ENCODE data around the gene KHDC3L.

Gene KHDC3L

DNA sequence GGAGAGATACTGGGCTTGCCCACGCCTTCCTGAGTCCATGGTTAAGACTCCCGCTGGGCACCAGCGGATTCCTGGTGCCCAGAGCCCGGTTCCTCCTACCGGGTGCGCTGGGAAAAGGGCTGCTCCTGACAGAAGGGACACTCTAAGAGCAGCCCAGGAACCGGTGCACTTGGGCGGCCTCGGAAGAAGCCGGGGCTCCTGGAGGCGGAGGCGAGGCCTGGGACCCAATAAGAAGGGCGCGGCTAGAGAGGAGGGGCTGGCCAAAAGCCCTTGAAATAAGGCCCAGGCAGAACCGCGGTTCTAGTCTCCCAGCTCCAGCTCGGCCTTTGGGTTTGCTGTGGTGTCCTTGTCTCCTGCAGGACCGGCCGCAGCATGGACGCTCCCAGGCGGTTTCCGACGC, at the start of gene KHDC3L:
Gene KHDC3L (plus strand): TSS at position 301 of the 400 bp plus-strand sequence. CDS start 72 bp downstream, at position 373.
- no peak for DNase-seq

DNA sequence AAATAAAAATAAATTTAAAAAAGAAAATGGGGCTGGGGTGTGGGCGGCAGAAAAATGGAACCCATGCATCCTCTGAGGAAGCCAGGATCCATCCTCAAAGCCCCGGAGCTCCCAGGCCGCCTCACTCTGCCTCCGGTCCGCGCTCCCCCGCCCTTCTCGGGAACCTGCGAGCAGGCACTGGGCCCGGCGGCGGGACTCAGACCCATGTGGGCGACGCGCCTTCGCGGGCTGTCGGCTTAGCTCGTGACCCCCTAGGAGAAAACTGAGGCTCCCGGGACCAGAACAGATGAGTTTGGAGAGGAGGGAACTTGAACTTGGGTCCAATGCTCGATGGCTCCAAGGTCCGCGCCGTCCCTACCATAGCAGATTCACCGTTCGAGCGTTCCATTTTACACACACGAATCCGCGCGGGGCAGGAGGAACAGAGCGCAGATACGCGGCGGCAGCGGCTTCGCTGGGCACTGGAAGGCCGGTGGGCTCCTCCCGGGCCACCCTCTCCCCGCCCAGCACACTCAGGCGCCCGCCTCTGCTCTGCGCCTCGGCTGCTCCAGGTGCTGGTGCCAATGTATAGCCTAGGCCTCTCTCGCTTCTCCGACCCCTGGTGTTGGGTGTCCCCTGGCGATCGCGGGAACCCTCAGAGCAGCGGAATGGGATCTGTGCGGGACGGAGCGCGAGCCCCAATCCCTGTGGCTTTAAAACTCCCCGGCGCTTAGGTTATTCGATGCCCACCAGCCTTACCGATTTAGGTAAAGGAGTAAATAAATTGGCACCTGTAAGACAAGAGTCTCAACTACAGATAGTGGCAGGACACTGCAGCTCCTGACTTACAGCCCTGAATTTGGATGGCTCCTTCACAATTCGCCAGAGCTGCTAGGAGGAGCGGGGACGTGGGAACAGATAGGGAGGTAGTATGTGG, 47.6 kb upstream of the KHDC3L start:
- DNase-seq = no peak

- no peak for DNase-seq
Observed at GRCh38 chr6:73323323-73323722, 39.1 kb upstream of the KHDC3L start.

GRCh38 chr6:73325656-73326055, 36.8 kb upstream of the KHDC3L start:
- no peak for DNase-seq

DNA sequence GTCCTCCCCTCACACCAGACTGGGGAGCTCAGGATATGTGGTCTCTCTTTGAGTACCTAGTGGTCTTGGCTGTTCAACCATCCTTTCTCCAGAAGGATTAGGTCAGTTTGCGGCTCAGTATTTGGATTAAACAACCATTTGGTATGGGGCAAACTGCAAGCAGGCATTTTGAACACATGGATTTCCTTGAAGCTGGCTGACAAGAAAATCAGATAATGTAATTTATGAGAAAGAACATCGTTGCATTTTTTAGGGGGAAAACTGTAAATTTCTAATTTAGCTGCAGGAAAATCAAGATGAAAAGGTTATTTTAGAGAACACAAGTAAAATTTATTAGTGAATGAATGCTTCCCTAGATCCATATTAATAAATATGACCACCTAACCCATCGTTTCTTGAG, 33.7 kb upstream of the KHDC3L start:
- no peak for DNase-seq

GRCh38 chr6:73329201-73329600, 33.3 kb upstream of the KHDC3L start:
- DNase-seq = no peak

GRCh38 chr6:73339340-73339739, 23.1 kb upstream of the KHDC3L start:
- DNase-seq = no peak

- no peak for DNase-seq
Observed at GRCh38 chr6:73340048-73340447, 22.4 kb upstream of the KHDC3L start.

- no peak for DNase-seq
Observed at GRCh38 chr6:73341335-73341734, 21.1 kb upstream of the KHDC3L start.

GRCh38 chr6:73342174-73342573, 20.3 kb upstream of the KHDC3L start:
- DNase-seq = no peak

- DNase-seq = no peak
Observed at GRCh38 chr6:73343164-73343563, 19.3 kb upstream of the KHDC3L start.

DNA sequence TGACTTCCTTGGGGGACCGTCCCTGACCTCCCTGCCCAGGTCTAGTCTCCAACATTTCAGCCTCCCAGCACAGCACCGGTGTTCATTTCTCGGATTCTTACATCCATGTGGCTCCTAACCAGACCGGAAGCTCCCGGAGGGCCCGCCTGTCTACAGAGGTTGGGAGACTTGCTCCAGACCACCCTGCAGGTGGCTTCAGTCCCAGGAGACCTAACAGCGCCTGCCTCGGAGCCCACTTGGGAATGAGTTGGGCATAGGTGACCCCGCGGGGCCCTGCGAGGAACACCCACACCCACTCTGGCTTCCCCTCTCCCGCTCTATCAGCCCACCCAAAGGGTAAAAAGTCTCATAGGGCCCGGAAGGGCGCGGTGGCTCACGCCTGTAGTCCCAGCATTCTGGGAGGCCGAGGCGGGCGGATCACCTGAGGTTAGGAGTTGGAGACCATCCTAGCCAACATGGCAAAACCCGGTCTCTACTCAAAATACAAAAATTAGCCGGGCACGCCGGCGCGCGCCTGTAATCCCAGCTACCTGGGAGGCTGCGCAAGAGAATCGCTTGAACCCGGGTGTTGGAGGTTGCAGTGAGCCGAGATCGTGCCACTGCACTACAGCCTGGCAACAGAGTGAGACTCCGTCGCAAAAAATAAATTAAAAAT, 13.8 kb upstream of the KHDC3L start:
- DNase-seq = no peak

GRCh38 chr6:73349311-73349710, 13.1 kb upstream of the KHDC3L start:
- no peak for DNase-seq

GRCh38 chr6:73353636-73354593, 8.5 kb upstream of the KHDC3L start, which contains the start of gene DPPA5:
Gene DPPA5, minus strand, starts transcription at chr6:73354276. Its CDS starts 51 bp downstream, at chr6:73354225.
- no peak for DNase-seq

DNA sequence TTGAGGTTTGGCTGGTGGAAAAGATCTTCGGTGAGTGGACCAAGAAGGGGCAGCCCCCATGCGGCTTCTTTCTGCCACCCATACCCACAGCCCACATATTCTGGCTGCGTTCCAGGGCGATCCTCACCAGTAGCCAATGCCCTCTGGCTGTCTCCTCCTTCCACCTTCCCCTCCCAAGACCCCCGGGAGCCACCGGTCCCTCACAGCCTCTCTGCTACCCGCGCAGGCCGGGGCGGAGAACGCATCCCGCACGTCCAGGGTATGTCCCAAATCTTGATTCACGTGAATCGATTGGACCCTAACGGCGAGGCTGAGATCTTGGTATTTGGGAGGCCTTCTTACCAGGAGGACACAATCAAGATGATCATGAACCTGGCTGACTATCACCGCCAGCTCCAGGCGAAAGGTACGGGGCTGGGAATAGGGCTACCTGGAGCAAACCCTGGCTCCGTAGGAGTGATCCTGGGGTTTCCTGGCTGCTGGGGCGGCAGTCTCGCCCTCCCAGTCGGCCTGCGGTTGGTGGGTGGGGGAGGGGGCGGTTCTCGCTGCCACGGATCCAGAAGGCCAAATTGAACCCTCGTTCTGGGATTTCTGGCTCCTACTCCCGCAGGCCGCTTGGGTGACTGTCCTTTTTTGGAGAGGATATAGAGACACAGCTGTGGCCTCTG, 545 bp downstream of the KHDC3L start:
- DNase-seq = no peak

DNA sequence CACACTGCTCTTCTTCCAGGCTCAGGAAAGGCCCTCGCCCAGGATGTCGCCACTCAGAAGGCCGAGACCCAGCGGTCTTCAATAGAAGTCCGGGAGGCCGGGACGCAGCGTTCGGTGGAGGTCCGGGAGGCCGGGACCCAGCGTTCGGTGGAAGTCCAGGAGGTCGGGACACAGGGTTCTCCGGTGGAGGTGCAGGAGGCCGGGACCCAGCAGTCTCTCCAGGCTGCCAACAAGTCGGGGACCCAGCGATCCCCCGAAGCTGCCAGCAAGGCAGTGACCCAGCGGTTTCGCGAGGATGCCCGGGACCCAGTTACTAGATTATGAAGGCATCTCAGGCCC, 1.0 kb downstream of the KHDC3L start:
- no peak for DNase-seq

GRCh38 chr6:73364121-73364520, 1.7 kb downstream of the KHDC3L start:
- no peak for DNase-seq

GRCh38 chr6:73364549-73364948, 2.1 kb downstream of the KHDC3L start:
- DNase-seq = no peak

DNA sequence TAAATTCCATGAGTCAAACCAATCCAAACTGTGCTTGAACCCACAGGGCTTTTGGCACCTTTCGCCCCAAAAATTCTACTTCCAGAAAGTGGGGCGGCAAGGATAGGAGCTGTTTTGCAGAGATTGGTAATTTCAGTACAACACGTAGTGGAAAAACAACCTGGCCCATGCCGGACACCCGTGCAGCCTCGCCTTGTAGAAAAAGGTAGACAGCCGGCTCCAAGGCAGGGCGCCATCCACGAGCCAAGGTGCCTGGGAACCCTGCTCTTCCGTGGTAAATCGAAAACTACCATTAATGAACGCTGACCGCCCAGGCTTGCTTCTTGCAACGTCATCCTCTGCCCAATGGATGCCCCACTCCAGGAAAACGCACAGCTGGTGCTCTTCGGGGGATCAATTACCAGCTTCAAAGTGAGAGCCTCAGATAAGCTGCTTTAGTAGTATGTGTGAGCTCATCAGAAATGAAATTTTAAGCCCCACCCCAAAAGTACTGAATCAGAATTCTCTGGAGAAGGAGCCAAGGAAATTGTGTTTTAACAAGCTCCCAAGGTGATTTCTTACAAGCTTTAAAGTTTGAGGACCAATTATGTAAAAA, 5.4 kb downstream of the KHDC3L start:
- DNase-seq = no peak

DNA sequence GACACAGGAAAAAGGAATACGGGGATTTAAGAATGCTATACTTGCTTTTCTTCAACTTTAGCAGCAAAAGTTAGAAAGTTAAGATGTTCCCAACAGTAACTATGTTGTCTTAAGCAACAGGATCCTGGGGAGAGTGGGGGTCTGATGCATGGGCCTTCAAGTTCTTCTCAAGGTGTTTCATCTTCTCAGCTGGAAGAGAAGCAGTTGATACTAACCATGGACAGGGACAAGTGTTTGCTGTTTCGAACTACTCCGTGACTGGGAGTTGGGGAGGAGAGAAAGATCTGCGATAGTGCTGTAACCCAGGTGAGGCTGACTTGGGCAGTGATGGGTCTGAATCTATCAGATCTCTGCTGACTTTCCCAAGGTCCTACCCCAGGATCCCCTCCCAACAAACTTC, 6.2 kb downstream of the KHDC3L start:
- no peak for DNase-seq

- DNase-seq = no peak
Observed at GRCh38 chr6:73369157-73369556, 6.7 kb downstream of the KHDC3L start.

DNA sequence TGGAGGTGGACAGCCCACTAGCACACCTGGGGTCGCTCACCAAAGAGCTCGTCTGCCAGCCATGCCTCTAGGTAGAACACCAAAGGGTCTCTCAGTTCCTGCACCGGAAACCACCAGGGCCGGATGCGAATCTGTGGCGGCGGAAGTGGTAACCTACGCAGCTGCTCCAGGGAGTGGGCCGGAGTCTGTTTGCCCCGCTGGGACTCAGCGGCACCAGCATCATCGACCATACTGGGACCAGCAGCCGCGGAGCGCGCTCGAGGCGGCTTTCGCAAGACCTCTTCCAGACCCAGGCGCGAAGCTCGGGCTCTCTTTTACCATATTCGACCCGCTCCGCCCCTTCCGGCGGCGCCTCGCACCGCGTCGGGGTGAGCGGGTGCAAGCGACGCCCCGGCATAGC, 7.1 kb downstream of the KHDC3L start, which contains the start of gene OOEP:
Gene OOEP (minus strand): TSS at position 335 of the 400 bp plus-strand sequence. CDS start 105 bp downstream, at position 230.
- DNase-seq = no peak

Data from MV-4-11 (cell line).